ENCODE measurements around the gene PVRIG.

DNA sequence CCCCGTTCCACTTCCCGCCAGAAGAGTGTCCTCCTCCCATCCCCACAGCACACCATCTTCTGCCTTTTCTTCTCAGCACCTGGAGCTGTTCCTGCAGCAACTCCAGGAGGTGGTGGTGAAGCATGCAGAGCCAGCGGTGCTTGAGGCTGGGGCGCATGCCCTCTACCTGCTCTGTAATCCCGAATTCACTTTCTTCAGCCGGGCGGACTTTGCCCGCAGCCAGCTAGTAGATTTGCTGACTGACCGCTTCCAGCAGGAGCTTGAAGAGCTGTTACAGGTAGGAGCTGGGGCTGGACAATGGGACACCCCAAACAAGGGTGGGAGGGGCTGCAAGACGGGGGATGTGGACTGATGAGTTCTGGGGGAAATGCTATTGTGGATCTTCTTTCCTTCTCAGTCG lies 19.1 kb upstream of the PVRIG start:
- no peak for TF ChIP-seq CTCF (conservative IDR thresholded peaks at IDR 0.05 in 1 of 2, IDR thresholded peaks at IDR 0.05 in 1 of 2; ENCODE audit: extremely low read depth in 1 of 2, insufficient read depth in 1 of 2, low read depth in 1 of 2, low read length in 2 of 2)
- no peak for TF ChIP-seq EZH2 (IDR thresholded peaks at IDR 0.05; ENCODE audit: borderline replicate concordance, low read length)

Measured in mammary epithelial cell (primary cell).